SU-DHL-6 (cell line): ENCODE results near the gene ANKS1A.

Experiments used
- CTCF ChIP-seq: fragments of 200-600 bp; sonication (generic); IDR thresholded peaks from one replicate; pipeline ENCODE4 v1.5.1; 2017; ENCODE audit warnings: antibody characterized with exemption, mild to moderate bottlenecking, low read length, moderate library complexity; ENCODE audit not compliant: insufficient read depth, poor library complexity, severe bottlenecking
- EZH2phosphoT487 ChIP-seq: fragments of 200-600 bp; sonication (generic), shearing (Covaris generic); conservative IDR thresholded peaks from 2 replicates; pipeline ENCODE4 v1.6.1; 2018; ENCODE audit warnings: mild to moderate bottlenecking, antibody characterized with exemption, low read length, moderate library complexity, mixed read lengths

GRCh38 chr6:35042031-35042815 lies 153.2 kb downstream of the ANKS1A start:
- TF ChIP-seq CTCF = no peak
- TF ChIP-seq EZH2phosphoT487 = no peak
